ENCODE measurements around the gene FAM114A1. TPM values are rescaled to one million over a fixed set of nuclear protein-coding genes. Genes with fewer than 3 reads are reported as not detected.

The FAM114A1 gene
- total and polyA plus RNA-seq, 2 of the 8 experiments (the other 6 are each of a cell fraction or from before 2014, with no cell fraction given): 9.5 to 12.0 TPM

DNA sequence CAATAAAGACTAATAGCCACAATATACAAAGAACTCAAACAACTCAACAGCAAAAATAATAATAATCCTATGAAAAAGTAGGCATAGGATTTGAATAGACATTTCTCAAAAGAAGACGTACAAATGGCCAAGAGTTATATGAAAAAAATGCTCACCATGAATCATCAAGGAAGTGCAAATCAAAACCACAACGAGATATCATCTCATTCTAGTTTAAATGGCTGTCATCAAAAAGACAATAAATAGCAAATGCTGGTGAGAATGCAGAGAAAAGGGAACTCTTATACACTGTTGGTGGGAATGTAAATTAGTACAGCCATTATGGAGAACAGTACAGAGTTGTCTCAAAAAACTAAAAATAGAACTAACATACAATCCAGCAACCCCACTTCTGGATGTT lies 29.8 kb upstream of the FAM114A1 start:
- no peaks in the 10 kb centered on the region for H3K79me2 ChIP-seq (ENCODE audit: control insufficient read depth in 1 of 2, insufficient read depth in 2 of 2, low read length in 2 of 2)
- H2BK120ac ChIP-seq (replicated peaks; ENCODE audit: low read depth, low read length): no peak overlapping the region
- no peak overlapping the region for H3K14ac ChIP-seq (ENCODE audit: insufficient read length)
- no peak overlapping the region for H3K4me3 ChIP-seq (ENCODE audit: extremely low read depth in 1 of 4, insufficient read depth in 2 of 4, low read depth in 3 of 4, low read length in 4 of 4)
- no peak overlapping the region for H2AFZ ChIP-seq (ENCODE audit: low read length)
- ChIA-PET CTCF (ENCODE audit: partially characterized antibody) (interaction anchor here (1.9 to 2.2 kb wide), 2 partner anchors 8 to 23 kb away, joined by 6 to 9 read pairs; no protein-coding TSS in a partner anchor), POLR2A (ENCODE audit: partially characterized antibody) (no interaction called here)
- H3K79me1 ChIP-seq (ENCODE audit: low read depth, low read length): no peaks in the 10 kb centered on the region
- no peaks in the 10 kb centered on the region; the same call in 1 of the 2 replicates for H3K23me2 ChIP-seq (ENCODE audit: low read depth, low read length)
- H4K8ac ChIP-seq (ENCODE audit: extremely low read depth, insufficient read depth, low read length): no peak overlapping the region
- H3K18ac ChIP-seq (ENCODE audit: extremely low read depth, low read length): no peak overlapping the region
- no peaks in the 10 kb centered on the region for H4K20me1 ChIP-seq (replicated peaks in 1 of 2; ENCODE audit: control insufficient read depth in 1 of 2, insufficient read depth in 2 of 2, low read length in 2 of 2)
- FAIRE-seq (no peak), DNase-seq (ENCODE audit: low read depth in 1 of 2, low spot score in 2 of 2) (no peak)
- H2BK12ac ChIP-seq (ENCODE audit: low read depth, low read length): no peak overlapping the region
- 83% methylated on average over 2 of the region's 2 CpGs; no CpG with 5 or more reads in 1 of the 2 experiments for WGBS, 2 experiments (ENCODE audit: extremely low coverage in 1 of 2, insufficient coverage in 1 of 2, insufficient read length in 1 of 2, insufficient replicate concordance in 2 of 2, low coverage in 1 of 2, low lambda C conversion rate in 2 of 2, missing lambda C conversion rate in 1 of 2)
- no peak overlapping the region for H3K56ac ChIP-seq (replicated peaks; ENCODE audit: insufficient read length, low read depth, low read length)
- H3K27me3 ChIP-seq (replicated peaks in 1 of 4; ENCODE audit: control insufficient read depth in 3 of 4, extremely low read depth in 1 of 4, insufficient read depth in 3 of 4, low read length in 3 of 4): no peaks in the 10 kb centered on the region
- H3K9ac ChIP-seq (replicated peaks in 1 of 4; ENCODE audit: extremely low read depth in 1 of 4, low read depth in 3 of 4, low read length in 3 of 4): no peak overlapping the region
- H4K5ac ChIP-seq (ENCODE audit: insufficient read length, low read depth, low read length): no peak overlapping the region
- no peak overlapping the region for H2BK5ac ChIP-seq (ENCODE audit: low read depth, low read length)
- H3K4ac ChIP-seq (replicated peaks; ENCODE audit: insufficient read length, low read depth, low read length): no peak overlapping the region
- no peak overlapping the region for H2AK5ac ChIP-seq (ENCODE audit: low read depth, low read length)
- TF ChIP-seq CREB1 (IDR thresholded peaks at IDR 0.05): no peak
- TF ChIP-seq SAP30 (IDR thresholded peaks at IDR 0.05; ENCODE audit: insufficient read depth, insufficient replicate concordance, low read length): no peak
- TF ChIP-seq POLR2AphosphoS5 (IDR thresholded peaks at IDR 0.05; ENCODE audit: low read depth, low read length): no peak
- no peak overlapping the region for H2BK15ac ChIP-seq (ENCODE audit: low read length)
- peaks cover 0 to under 1% (median 0%) of the 10 kb centered on the region in 4 experiments; a peak in 1 of 7 replicates for H3K4me1 ChIP-seq (replicated peaks in 1 of 4; ENCODE audit: control insufficient read depth in 3 of 4, insufficient read depth in 4 of 4, low read length in 3 of 4)
- no peak overlapping the region for H4K91ac ChIP-seq (replicated peaks; ENCODE audit: insufficient read length, low read length)
- no peaks in the 10 kb centered on the region for H3K9me3 ChIP-seq (ENCODE audit: insufficient read depth in 2 of 2, low read depth in 1 of 2, low read length in 1 of 2)
- no peak overlapping the region for H3K4me2 ChIP-seq (ENCODE audit: insufficient read depth in 1 of 2, low read depth in 2 of 2, low read length in 2 of 2)
- H3K36me3 ChIP-seq (ENCODE audit: control insufficient read depth in 2 of 4, insufficient read depth in 4 of 4, low read length in 3 of 4): no peaks in the 10 kb centered on the region
- H3K23ac ChIP-seq (ENCODE audit: insufficient read length): no peak overlapping the region
- H2BK20ac ChIP-seq (ENCODE audit: low read length): no peak overlapping the region
- no peak overlapping the region for H3K27ac ChIP-seq (ENCODE audit: low read depth, low read length)

Data from H1 (cell line).